ENCODE results near the gene SMC3. TPM values are rescaled to one million over a fixed set of nuclear protein-coding genes. Genes with fewer than 3 reads are reported as not detected.

The SMC3 gene
- total RNA-seq, 3 donors from 2014 or later (not counting 1 experiment from before 2014, with no cell fraction given), result 36.6 to 38.5 (median 37.8) TPM

- no peaks in the 10 kb centered on the region for H3K9me3 ChIP-seq (ENCODE audit: control insufficient read depth, insufficient read depth, low read length)
- Mint-ChIP-seq H3K27me3 (ENCODE audit: low read depth in 2 of 2) (peaks cover 34 to 44% of the 10 kb centered on the region in 2 donors), H3K27ac (no peak overlapping the region), H3K4me3 (no peak overlapping the region), H3K36me3 (no peaks in the 10 kb centered on the region), H3K9me3 (no peaks in the 10 kb centered on the region), H3K4me1 (peaks cover 8% of the 10 kb centered on the region in 2 donors)
- H3K36me3 ChIP-seq (ENCODE audit: control insufficient read depth, insufficient read depth, low read length), result no peaks in the 10 kb centered on the region
- DNase-seq (no peak), ATAC-seq (no peak)
- intact Hi-C loops (cut with micrococcal nuclease), result no loop called here
- H3K27ac ChIP-seq (ENCODE audit: low read length), result no peak overlapping the region
- peaks cover 5% of the 10 kb centered on the region for H3K4me1 ChIP-seq (ENCODE audit: control insufficient read depth, insufficient read depth, low read length)
- WGBS (ENCODE audit: insufficient coverage), result 88% methylated on average over 8 of the region's 8 CpGs
- H3K27me3 ChIP-seq (ENCODE audit: control insufficient read depth, insufficient read depth, low read length), result no peaks in the 10 kb centered on the region
- TF ChIP-seq CTCF (IDR thresholded peaks at IDR 0.05), result no peak
- no peak overlapping the region for H3K4me3 ChIP-seq (ENCODE audit: low read length)
Measured at GRCh38 chr10:110563132-110563531, 4.4 kb upstream of the SMC3 start.

- intact Hi-C loops (cut with micrococcal nuclease), result loop anchor here (1.0 to 5.0 kb wide), 2 partner anchors 62 to 429 kb away; no protein-coding TSS in a partner anchor
- peaks cover 17 to 21% of the 10 kb centered on the region in 2 donors for H3K27me3 Mint-ChIP-seq (ENCODE audit: low read depth in 2 of 2)
- peak overlapping the region; percentile 75 for H3K27ac ChIP-seq (ENCODE audit: low read length)
- no peaks in the 10 kb centered on the region for H3K9me3 ChIP-seq (ENCODE audit: control insufficient read depth, insufficient read depth, low read length)
- WGBS (ENCODE audit: insufficient coverage), result 67% methylated on average over 19 of the region's 19 CpGs
- no peak for ATAC-seq
- no peak for TF ChIP-seq CTCF (IDR thresholded peaks at IDR 0.05)
- peak overlapping the region; percentile 64 for H3K4me3 ChIP-seq (ENCODE audit: low read length)
- H3K9me3 Mint-ChIP-seq, result no peaks in the 10 kb centered on the region
- no peaks in the 10 kb centered on the region for H3K27me3 ChIP-seq (ENCODE audit: control insufficient read depth, insufficient read depth, low read length)
- H3K36me3 Mint-ChIP-seq, result no peaks in the 10 kb centered on the region
- H3K4me1 ChIP-seq (ENCODE audit: control insufficient read depth, insufficient read depth, low read length), result peaks cover 12% of the 10 kb centered on the region
- H3K27ac Mint-ChIP-seq, result peak overlapping the region; percentile 96 to 99
- H3K36me3 ChIP-seq (ENCODE audit: control insufficient read depth, insufficient read depth, low read length), result no peaks in the 10 kb centered on the region
- peak overlapping the region; percentile 94 for H3K4me3 Mint-ChIP-seq
- no peak for DNase-seq
- H3K4me1 Mint-ChIP-seq, result peaks cover 35 to 36% of the 10 kb centered on the region in 2 donors
Measured at GRCh38 chr10:110566472-110567200, 859 bp upstream of the SMC3 start.

- TF ChIP-seq CTCF (IDR thresholded peaks at IDR 0.05), result no peak
- H3K27me3 ChIP-seq (ENCODE audit: control insufficient read depth, insufficient read depth, low read length), result no peaks in the 10 kb centered on the region
- ATAC-seq (peak; percentile 35 to 49 (median 43)), DNase-seq (peak; percentile 66 to 68)
- 0% methylated on average over 40 of the region's 40 CpGs for WGBS (ENCODE audit: insufficient coverage)
- peaks cover 46 to 47% of the 10 kb centered on the region in 2 donors for H3K4me1 Mint-ChIP-seq
- peak overlapping the region; percentile 96 to 99 for H3K27ac Mint-ChIP-seq
- H3K27me3 Mint-ChIP-seq (ENCODE audit: low read depth in 2 of 2), result peaks cover 9 to 16% of the 10 kb centered on the region in 2 donors
- H3K36me3 Mint-ChIP-seq, result no peaks in the 10 kb centered on the region
- H3K36me3 ChIP-seq (ENCODE audit: control insufficient read depth, insufficient read depth, low read length), result no peaks in the 10 kb centered on the region
- intact Hi-C loops (cut with micrococcal nuclease), result loop anchor here (1.0 to 5.0 kb wide), 2 partner anchors 262 to 431 kb away; no protein-coding TSS in a partner anchor
- H3K27ac ChIP-seq (ENCODE audit: low read length), result peak overlapping the region; percentile 75
- no peaks in the 10 kb centered on the region for H3K9me3 Mint-ChIP-seq
- peaks cover 12% of the 10 kb centered on the region for H3K4me1 ChIP-seq (ENCODE audit: control insufficient read depth, insufficient read depth, low read length)
- peak overlapping the region; percentile 94 for H3K4me3 Mint-ChIP-seq
- peak overlapping the region; percentile 64 for H3K4me3 ChIP-seq (ENCODE audit: low read length)
- no peaks in the 10 kb centered on the region for H3K9me3 ChIP-seq (ENCODE audit: control insufficient read depth, insufficient read depth, low read length)
Measured at GRCh38 chr10:110568055-110568735, 700 bp downstream of the SMC3 start.

All from natural killer cell (primary cell).